Measurements from ENCODE around the gene PDK4.

Gene PDK4

DNA sequence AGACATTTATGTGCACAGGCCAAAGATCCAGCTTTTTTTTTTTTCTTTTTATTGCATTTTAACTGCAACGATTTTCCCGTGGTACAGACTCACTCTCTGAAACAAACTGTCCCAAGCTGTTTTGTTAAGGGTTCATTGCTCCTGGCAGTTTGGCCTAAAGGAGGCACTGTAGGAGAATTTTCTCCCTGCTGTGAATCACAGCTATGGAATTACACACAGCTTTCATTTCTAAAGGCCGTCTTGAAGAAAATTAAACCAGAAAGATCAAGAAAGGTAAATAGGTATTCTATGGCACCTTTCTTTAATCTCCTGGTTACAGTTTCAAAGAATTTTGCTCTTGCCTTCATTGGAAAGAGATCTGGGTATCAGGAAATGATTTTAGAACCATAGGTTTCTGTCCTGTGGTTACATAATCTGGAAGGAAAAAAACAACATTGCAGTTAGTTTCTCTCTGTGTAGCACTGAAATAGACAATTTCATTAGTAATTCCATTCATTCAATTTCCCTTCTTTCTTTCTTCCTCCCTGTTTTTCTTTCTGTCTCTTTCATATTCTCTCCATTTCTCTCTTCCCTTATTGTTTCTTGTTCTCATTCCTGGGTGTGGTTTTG is 51.2 kb downstream of the PDK4 start:
- Histone ChIP-seq H3K4me3 (ENCODE audit: low read depth in 1 of 2, low read length in 2 of 2) (peak overlapping the region; percentile 46 to 52), H3K9me3 (ENCODE audit: control insufficient read depth in 1 of 2, low read length in 2 of 2) (no peaks in the 10 kb centered on the region), H3K27ac (ENCODE audit: low read length) (peak overlapping the region; percentile 88), H3K27me3 (ENCODE audit: low read depth, low read length) (no peaks in the 10 kb centered on the region), H3K4me1 (ENCODE audit: control insufficient read depth in 1 of 2, insufficient read depth in 2 of 2, low read length in 2 of 2) (peaks cover 22 to 30% of the 10 kb centered on the region in 2 donors), H3K36me3 (ENCODE audit: control insufficient read depth in 1 of 2, insufficient read depth in 2 of 2, low read length in 2 of 2) (no peaks in the 10 kb centered on the region)

DNA sequence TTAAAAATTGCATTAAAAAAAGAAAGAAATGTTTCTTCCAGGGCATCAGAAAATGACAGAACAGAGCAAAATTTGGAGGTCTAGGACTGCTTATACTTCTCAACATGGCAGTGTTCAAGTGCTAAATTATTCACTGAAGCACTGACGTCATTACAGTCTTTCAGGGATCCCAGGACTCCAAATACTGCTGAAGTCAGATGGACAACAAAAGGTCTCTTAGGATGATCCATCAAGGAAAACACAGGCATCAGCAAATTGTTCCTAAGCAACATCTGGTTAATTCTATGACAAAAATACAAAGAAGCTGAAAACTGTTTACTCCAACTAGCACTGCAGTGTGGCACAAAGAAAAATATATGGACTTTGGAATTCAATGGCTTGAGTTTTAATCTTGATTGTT is 52.1 kb downstream of the PDK4 start:
- no peaks in the 10 kb centered on the region for H3K9me3 ChIP-seq (ENCODE audit: control insufficient read depth in 1 of 2, low read length in 2 of 2)
- peaks cover 15 to 29% of the 10 kb centered on the region in 2 donors for H3K4me1 ChIP-seq (ENCODE audit: control insufficient read depth in 1 of 2, insufficient read depth in 2 of 2, low read length in 2 of 2)
- no peak overlapping the region for H3K27ac ChIP-seq (ENCODE audit: low read length)
- H3K4me3 ChIP-seq (ENCODE audit: low read depth in 1 of 2, low read length in 2 of 2), result no peak overlapping the region
- H3K27me3 ChIP-seq (ENCODE audit: low read depth, low read length), result no peaks in the 10 kb centered on the region
- H3K36me3 ChIP-seq (ENCODE audit: control insufficient read depth in 1 of 2, insufficient read depth in 2 of 2, low read length in 2 of 2), result no peaks in the 10 kb centered on the region

DNA sequence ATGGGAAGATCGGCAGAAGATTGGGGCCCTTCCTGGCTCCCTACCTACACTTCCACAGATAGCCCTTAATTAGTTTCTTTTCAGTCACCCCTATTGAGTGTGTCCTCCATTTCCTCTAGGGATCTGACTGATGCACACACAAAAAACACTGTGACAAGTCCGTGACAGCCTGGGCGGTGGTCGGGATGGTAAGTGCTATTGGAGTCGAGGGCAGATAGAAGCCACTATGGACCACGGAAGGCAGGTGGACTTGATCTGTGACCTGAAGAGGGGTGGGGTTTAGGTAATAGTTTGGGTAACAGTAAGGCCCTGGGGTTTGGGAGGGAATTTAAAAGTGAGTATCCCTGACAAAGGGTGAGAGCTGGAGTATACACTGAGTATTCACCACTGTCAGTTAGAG is 53.0 kb downstream of the PDK4 start:
- no peak overlapping the region for H3K27ac ChIP-seq (ENCODE audit: low read length)
- H3K4me3 ChIP-seq (ENCODE audit: low read depth in 1 of 2, low read length in 2 of 2), result no peak overlapping the region
- no peaks in the 10 kb centered on the region for H3K9me3 ChIP-seq (ENCODE audit: control insufficient read depth in 1 of 2, low read length in 2 of 2)
- H3K36me3 ChIP-seq (ENCODE audit: control insufficient read depth in 1 of 2, insufficient read depth in 2 of 2, low read length in 2 of 2), result no peaks in the 10 kb centered on the region
- H3K4me1 ChIP-seq (ENCODE audit: control insufficient read depth in 1 of 2, insufficient read depth in 2 of 2, low read length in 2 of 2), result peaks cover 12 to 29% of the 10 kb centered on the region in 2 donors
- no peaks in the 10 kb centered on the region for H3K27me3 ChIP-seq (ENCODE audit: low read depth, low read length)

DNA sequence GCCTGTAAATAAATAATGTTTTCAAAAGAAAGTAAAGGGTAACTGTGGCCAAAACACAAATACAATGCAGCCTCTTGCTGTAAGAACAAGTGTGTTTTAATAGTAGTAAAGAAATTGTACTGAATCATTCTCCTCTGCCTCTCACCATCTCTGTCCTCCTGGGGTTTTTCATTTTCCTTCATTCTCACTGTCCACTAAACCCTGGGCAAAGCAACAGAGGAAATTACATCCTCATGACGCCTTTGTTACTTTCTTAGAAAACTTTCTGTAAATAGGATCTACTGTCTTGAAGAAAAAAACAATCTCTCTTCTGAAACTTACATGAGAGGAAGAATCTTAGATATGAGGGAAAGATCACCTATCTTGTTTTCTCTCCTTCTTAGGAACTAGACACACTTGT is 56.0 kb downstream of the PDK4 start:
- Histone ChIP-seq H3K4me3 (ENCODE audit: low read depth in 1 of 2, low read length in 2 of 2) (no peak overlapping the region), H3K9me3 (ENCODE audit: control insufficient read depth in 1 of 2, low read length in 2 of 2) (no peaks in the 10 kb centered on the region), H3K27me3 (ENCODE audit: low read depth, low read length) (no peaks in the 10 kb centered on the region), H3K27ac (ENCODE audit: low read length) (no peak overlapping the region), H3K4me1 (ENCODE audit: control insufficient read depth in 1 of 2, insufficient read depth in 2 of 2, low read length in 2 of 2) (peaks cover under 1 to 5% of the 10 kb centered on the region in 2 donors), H3K36me3 (ENCODE audit: control insufficient read depth in 1 of 2, insufficient read depth in 2 of 2, low read length in 2 of 2) (no peaks in the 10 kb centered on the region)

DNA sequence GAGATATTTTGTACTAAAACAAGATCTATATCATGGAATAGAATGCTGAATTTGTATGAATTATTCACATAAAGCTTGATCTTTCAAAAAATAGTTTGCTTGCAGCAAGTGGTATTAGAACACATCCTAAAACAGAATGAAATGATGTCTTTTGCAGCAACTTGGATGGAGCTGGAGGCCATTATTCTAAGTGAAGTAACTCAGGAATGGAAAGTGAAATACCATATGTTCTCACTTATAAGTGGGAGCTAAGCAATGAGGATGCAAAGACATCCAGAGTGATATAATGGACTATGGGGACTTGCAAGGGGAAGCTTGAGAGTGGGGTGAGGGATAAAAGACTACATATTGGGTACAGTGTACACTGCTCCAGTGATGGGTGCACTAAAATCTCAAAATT is 56.9 kb downstream of the PDK4 start:
- Histone ChIP-seq H3K27ac (ENCODE audit: low read length) (no peak overlapping the region), H3K9me3 (ENCODE audit: control insufficient read depth in 1 of 2, low read length in 2 of 2) (no peaks in the 10 kb centered on the region), H3K4me3 (ENCODE audit: low read depth in 1 of 2, low read length in 2 of 2) (no peak overlapping the region), H3K4me1 (ENCODE audit: control insufficient read depth in 1 of 2, insufficient read depth in 2 of 2, low read length in 2 of 2) (no peaks in the 10 kb centered on the region), H3K27me3 (ENCODE audit: low read depth, low read length) (no peaks in the 10 kb centered on the region), H3K36me3 (ENCODE audit: control insufficient read depth in 1 of 2, insufficient read depth in 2 of 2, low read length in 2 of 2) (no peaks in the 10 kb centered on the region)

DNA sequence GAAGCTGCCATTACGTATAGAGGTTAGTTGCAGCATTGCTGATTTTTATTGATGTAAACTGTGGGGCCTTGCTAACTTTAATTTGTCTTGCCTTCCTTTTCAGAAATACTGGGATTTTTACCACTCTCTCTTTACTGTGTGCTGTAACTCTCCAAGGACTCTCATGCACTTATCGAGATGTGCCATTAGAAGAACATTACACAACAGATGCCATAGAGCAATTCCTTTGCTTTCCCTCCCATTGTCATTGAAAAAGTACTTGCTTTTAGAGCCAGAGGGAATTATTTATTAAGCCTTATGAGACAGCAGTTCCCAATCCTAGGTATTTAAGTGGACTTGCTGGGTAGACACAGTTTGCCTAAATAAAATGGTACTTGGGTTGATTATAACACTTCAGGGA is 58.8 kb downstream of the PDK4 start:
- H3K36me3 ChIP-seq (ENCODE audit: control insufficient read depth in 1 of 2, insufficient read depth in 2 of 2, low read length in 2 of 2), result no peaks in the 10 kb centered on the region
- no peaks in the 10 kb centered on the region for H3K4me1 ChIP-seq (ENCODE audit: control insufficient read depth in 1 of 2, insufficient read depth in 2 of 2, low read length in 2 of 2)
- H3K4me3 ChIP-seq (ENCODE audit: low read depth in 1 of 2, low read length in 2 of 2), result no peak overlapping the region
- H3K27me3 ChIP-seq (ENCODE audit: low read depth, low read length), result no peaks in the 10 kb centered on the region
- H3K27ac ChIP-seq (ENCODE audit: low read length), result no peak overlapping the region
- H3K9me3 ChIP-seq (ENCODE audit: control insufficient read depth in 1 of 2, low read length in 2 of 2), result no peaks in the 10 kb centered on the region

DNA sequence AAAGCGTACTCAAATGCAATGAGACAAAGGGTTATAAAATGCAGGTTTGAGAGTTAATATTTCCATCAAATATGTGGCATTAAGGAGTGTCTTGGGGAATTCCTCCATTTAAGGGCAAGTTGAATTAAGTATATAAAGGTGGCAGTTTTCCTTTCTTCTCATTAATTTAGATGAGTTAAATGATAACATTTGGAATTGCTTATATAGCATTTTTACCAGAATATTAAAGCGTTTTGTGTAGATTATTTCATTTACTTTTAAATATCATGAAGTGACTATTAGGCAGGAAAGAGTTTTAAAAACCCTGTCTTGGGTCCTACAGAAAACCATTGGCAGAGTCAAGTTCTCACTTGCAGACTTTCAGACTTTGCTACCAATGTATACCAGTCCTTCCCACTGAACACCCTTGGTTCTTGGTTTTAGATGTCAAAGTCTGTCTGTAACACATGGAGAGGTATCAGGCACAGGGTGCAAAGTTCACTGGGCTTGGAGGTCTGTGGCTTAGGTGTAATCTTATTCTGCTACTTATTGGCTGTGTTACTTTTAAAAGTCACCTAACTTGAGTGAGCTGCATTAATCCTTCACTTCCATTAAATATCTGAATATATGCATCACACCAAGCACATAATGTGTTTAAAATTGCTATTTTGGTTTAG is 59.5 kb downstream of the PDK4 start:
- H3K9me3 ChIP-seq (ENCODE audit: control insufficient read depth in 1 of 2, low read length in 2 of 2), result no peaks in the 10 kb centered on the region
- peaks cover 0 to under 1% of the 10 kb centered on the region in 2 donors for H3K4me1 ChIP-seq (ENCODE audit: control insufficient read depth in 1 of 2, insufficient read depth in 2 of 2, low read length in 2 of 2)
- H3K36me3 ChIP-seq (ENCODE audit: control insufficient read depth in 1 of 2, insufficient read depth in 2 of 2, low read length in 2 of 2), result no peaks in the 10 kb centered on the region
- no peaks in the 10 kb centered on the region for H3K27me3 ChIP-seq (ENCODE audit: low read depth, low read length)
- H3K27ac ChIP-seq (ENCODE audit: low read length), result no peak overlapping the region
- no peak overlapping the region for H3K4me3 ChIP-seq (ENCODE audit: low read depth in 1 of 2, low read length in 2 of 2)

DNA sequence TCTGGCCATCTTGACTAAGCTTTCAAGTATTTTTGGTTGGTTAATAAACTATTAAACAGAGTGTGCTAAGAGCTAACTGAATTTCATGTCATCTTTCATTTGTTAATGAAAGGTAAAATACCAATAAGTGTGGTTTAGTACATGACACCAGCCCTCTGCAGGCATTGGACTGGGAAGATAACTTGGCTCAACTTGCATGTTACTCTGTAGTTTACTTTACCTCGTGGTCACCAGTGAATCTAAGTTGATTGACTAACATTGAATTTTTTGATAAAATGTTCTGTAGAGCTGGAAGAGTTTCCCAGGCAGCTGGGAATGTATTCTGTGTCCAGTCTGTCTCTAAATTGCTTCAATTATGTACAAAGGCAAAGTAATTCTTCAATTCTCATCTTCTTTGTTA is 60.7 kb downstream of the PDK4 start:
- Histone ChIP-seq H3K36me3 (ENCODE audit: control insufficient read depth in 1 of 2, insufficient read depth in 2 of 2, low read length in 2 of 2) (no peaks in the 10 kb centered on the region), H3K27ac (ENCODE audit: low read length) (no peak overlapping the region), H3K27me3 (ENCODE audit: low read depth, low read length) (no peaks in the 10 kb centered on the region), H3K4me1 (ENCODE audit: control insufficient read depth in 1 of 2, insufficient read depth in 2 of 2, low read length in 2 of 2) (peaks cover 0 to 6% of the 10 kb centered on the region in 2 donors), H3K4me3 (ENCODE audit: low read depth in 1 of 2, low read length in 2 of 2) (no peak overlapping the region), H3K9me3 (ENCODE audit: control insufficient read depth in 1 of 2, low read length in 2 of 2) (no peaks in the 10 kb centered on the region)

DNA sequence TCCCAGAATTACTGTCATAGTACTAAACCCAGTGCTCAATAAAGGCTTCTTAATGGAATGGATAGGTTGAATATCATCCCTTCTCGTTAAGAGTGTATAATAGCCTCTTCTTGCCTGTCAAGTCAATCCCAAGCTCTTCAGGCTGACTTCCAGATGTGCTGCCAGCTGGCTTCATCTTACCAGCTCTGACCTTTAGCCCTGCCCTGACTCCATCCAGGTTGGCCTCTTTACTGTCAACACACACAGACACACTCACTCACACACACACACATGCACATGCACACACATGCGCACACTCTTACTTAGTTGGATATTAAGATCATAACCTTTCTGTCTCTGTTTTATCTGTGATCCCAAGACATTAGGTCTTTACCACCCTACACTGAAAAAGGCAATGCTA is 61.5 kb downstream of the PDK4 start:
- H3K27ac ChIP-seq (ENCODE audit: low read length), result no peak overlapping the region
- no peaks in the 10 kb centered on the region for H3K36me3 ChIP-seq (ENCODE audit: control insufficient read depth in 1 of 2, insufficient read depth in 2 of 2, low read length in 2 of 2)
- H3K4me3 ChIP-seq (ENCODE audit: low read depth in 1 of 2, low read length in 2 of 2), result no peak overlapping the region
- H3K4me1 ChIP-seq (ENCODE audit: control insufficient read depth in 1 of 2, insufficient read depth in 2 of 2, low read length in 2 of 2), result peaks cover 0 to 6% of the 10 kb centered on the region in 2 donors
- no peaks in the 10 kb centered on the region for H3K9me3 ChIP-seq (ENCODE audit: control insufficient read depth in 1 of 2, low read length in 2 of 2)
- no peaks in the 10 kb centered on the region for H3K27me3 ChIP-seq (ENCODE audit: low read depth, low read length)
